ENCODE results near the gene BLTP3B.

The BLTP3B gene

GRCh38 chr12:100120355-100120754 lies 22.3 kb downstream of the BLTP3B start:
- DNase-seq (ENCODE audit: low spot score) = no peak

- no peak for DNase-seq (ENCODE audit: low spot score)
Observed at GRCh38 chr12:100115291-100115690, 27.4 kb downstream of the BLTP3B start.

- no peak for DNase-seq (ENCODE audit: low spot score)
Observed at GRCh38 chr12:100114574-100114973, 28.1 kb downstream of the BLTP3B start.

GRCh38 chr12:100110276-100110675 lies 32.4 kb downstream of the BLTP3B start:
- no peak for DNase-seq (ENCODE audit: low spot score)

GRCh38 chr12:100106861-100107260 lies 35.8 kb downstream of the BLTP3B start:
- no peak for DNase-seq (ENCODE audit: low spot score)

GRCh38 chr12:100105661-100106060 lies 37.0 kb downstream of the BLTP3B start:
- DNase-seq (ENCODE audit: low spot score) = no peak

- no peak for DNase-seq (ENCODE audit: low spot score)
Observed at GRCh38 chr12:100101000-100101399, 41.7 kb downstream of the BLTP3B start.

Measured in globus pallidus (tissue), 1 donor.